Activated T-helper 17 cell treated with anti-CD3 and anti-CD28 coated beads, Interleukin-2, amount 50 U/mL, for 72 hours (primary cell): Measurements from ENCODE around the gene PCDHA2. TPM values are rescaled to one million over a fixed set of nuclear protein-coding genes. Genes with fewer than 3 reads are reported as not detected.
"Not testable (repeated sequence)": the region's sequence is repeated elsewhere in the genome, so short reads cannot be mapped to it uniquely, and the experiment has no call there.

Experiments used
- ATAC-seq: fragments of 150-1000 bp; cut with Tn5 transposase; replicated peaks from 2 replicates; pipeline ENCODE4 v1.10.0; 2021; ENCODE audit warnings: mild to moderate bottlenecking, moderate library complexity
- H3K27ac Mint-ChIP-seq: one replicate; pipeline ENCODE4 v1.8.0; 2022; ENCODE audit warnings: mixed read lengths
- H3K27me3 Mint-ChIP-seq: one replicate; pipeline ENCODE4 v1.8.0; 2022; ENCODE audit warnings: mixed read lengths
- H3K36me3 Mint-ChIP-seq: one replicate; pipeline ENCODE4 v1.8.0; 2022; ENCODE audit warnings: low read depth, mild to moderate bottlenecking, mixed read lengths
- H3K4me1 Mint-ChIP-seq: one replicate; pipeline ENCODE4 v1.8.0; 2022; ENCODE audit warnings: mixed read lengths
- H3K4me3 Mint-ChIP-seq: one replicate; pipeline ENCODE4 v1.8.0; 2022; ENCODE audit warnings: mild to moderate bottlenecking, mixed read lengths
- H3K9me3 Mint-ChIP-seq: one replicate; pipeline ENCODE4 v1.8.0; 2022; ENCODE audit warnings: mixed read lengths
- total RNA-seq, 2 donors: library from RNA; stranded (reverse); gene quantifications; one replicate each; pipeline ENCODE4 v1.2.3, GENCODE V29; 2022

PCDHA2 gene
- total RNA-seq, 2 donors from 2014 or later: not detected

- Mint-ChIP-seq H3K9me3 (peaks cover 10% of the 10 kb centered on the region), H3K4me1 (no peaks in the 10 kb centered on the region), H3K27me3 (peaks cover 17% of the 10 kb centered on the region), H3K4me3 (no peak overlapping the region), H3K36me3 (no peaks in the 10 kb centered on the region), H3K27ac (no peak overlapping the region)
- no peak for ATAC-seq
Measured at GRCh38 chr5:140801494-140801841, 6.8 kb downstream of the PCDHA2 start.

GRCh38 chr5:140802381-140802780, 7.7 kb downstream of the PCDHA2 start:
- H3K36me3 Mint-ChIP-seq, H3K4me3 Mint-ChIP-seq, H3K27ac Mint-ChIP-seq, H3K4me1 Mint-ChIP-seq, ATAC-seq: not testable (repeated sequence)
- H3K9me3 Mint-ChIP-seq: peaks cover 10% of the 10 kb centered on the region
- peaks cover 21% of the 10 kb centered on the region for H3K27me3 Mint-ChIP-seq

GRCh38 chr5:140802781-140803271, 8.2 kb downstream of the PCDHA2 start:
- Mint-ChIP-seq H3K9me3 (peaks cover 10% of the 10 kb centered on the region), H3K27ac (no peak overlapping the region), H3K4me1 (no peaks in the 10 kb centered on the region), H3K36me3 (no peaks in the 10 kb centered on the region), H3K27me3 (peaks cover 21% of the 10 kb centered on the region), H3K4me3 (no peak overlapping the region)
- no peak for ATAC-seq

DNA sequence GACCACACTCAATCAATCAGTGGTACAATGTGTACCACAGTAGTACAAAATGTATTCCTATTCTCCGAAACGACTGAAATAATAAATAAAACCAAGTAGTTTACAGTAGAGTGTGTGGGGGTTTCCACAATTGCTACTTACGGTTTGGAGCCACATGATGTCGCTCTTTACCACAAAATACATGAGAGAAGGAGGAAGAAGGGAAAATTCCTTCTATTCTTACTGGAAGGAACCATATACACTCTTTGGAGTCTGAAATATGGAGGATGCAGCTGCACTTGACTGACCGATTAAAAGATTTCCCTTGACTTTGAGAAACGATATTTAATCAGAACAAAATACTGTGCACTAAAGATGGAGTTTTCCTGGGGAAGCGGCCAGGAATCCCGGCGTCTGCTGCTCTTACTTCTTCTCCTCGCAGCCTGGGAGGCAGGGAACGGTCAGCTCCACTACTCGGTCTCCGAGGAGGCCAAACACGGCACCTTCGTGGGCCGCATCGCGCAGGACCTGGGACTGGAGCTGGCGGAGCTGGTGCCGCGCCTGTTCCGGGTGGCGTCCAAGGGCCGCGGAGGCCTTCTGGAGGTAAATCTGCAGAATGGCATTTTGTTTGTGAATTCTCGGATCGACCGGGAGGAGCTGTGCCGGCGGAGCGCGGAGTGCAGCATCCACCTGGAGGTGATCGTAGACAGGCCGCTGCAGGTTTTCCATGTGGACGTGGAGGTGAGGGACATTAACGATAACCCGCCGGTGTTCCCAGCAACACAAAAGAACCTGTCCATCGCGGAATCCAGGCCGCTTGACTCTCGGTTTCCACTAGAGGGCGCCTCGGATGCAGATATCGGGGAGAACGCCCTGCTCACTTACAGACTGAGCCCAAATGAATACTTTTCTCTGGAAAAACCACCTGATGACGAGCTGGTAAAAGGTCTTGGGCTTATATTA, 12.5 kb downstream of the PCDHA2 start, which contains the start of gene PCDHA4:
TSS of gene PCDHA4 (plus strand) at position 235 of the 942 bp plus-strand sequence.
- Mint-ChIP-seq H3K4me1 (no peaks in the 10 kb centered on the region), H3K36me3 (no peaks in the 10 kb centered on the region), H3K27ac (no peak within 1 kb of the TSS)

GRCh38 chr5:140808241-140808888, 13.7 kb downstream of the PCDHA2 start:
- H3K27ac Mint-ChIP-seq, H3K36me3 Mint-ChIP-seq: not testable (repeated sequence)
- peaks cover 11% of the 10 kb centered on the region for H3K9me3 Mint-ChIP-seq

More for the DNA sequence above, 12.5 kb downstream of the PCDHA2 start, which contains the start of gene PCDHA4:
- Mint-ChIP-seq H3K27me3 (peaks cover 16% of the 10 kb centered on the region), H3K9me3 (peaks cover 7% of the 10 kb centered on the region), H3K4me3 (no peak within 1 kb of the TSS)
- no peak for ATAC-seq

GRCh38 chr5:140808889-140809291, 14.2 kb downstream of the PCDHA2 start:
- Mint-ChIP-seq H3K4me3 (no peak overlapping the region), H3K9me3 (peaks cover 11% of the 10 kb centered on the region), H3K36me3 (no peaks in the 10 kb centered on the region), H3K27ac (no peak overlapping the region), H3K27me3 (peaks cover 19% of the 10 kb centered on the region), H3K4me1 (no peaks in the 10 kb centered on the region)
- no peak for ATAC-seq

More at GRCh38 chr5:140808241-140808888, 13.7 kb downstream of the PCDHA2 start:
- H3K4me3 Mint-ChIP-seq, ATAC-seq, H3K4me1 Mint-ChIP-seq: not testable (repeated sequence)
- peaks cover 19% of the 10 kb centered on the region for H3K27me3 Mint-ChIP-seq

DNA sequence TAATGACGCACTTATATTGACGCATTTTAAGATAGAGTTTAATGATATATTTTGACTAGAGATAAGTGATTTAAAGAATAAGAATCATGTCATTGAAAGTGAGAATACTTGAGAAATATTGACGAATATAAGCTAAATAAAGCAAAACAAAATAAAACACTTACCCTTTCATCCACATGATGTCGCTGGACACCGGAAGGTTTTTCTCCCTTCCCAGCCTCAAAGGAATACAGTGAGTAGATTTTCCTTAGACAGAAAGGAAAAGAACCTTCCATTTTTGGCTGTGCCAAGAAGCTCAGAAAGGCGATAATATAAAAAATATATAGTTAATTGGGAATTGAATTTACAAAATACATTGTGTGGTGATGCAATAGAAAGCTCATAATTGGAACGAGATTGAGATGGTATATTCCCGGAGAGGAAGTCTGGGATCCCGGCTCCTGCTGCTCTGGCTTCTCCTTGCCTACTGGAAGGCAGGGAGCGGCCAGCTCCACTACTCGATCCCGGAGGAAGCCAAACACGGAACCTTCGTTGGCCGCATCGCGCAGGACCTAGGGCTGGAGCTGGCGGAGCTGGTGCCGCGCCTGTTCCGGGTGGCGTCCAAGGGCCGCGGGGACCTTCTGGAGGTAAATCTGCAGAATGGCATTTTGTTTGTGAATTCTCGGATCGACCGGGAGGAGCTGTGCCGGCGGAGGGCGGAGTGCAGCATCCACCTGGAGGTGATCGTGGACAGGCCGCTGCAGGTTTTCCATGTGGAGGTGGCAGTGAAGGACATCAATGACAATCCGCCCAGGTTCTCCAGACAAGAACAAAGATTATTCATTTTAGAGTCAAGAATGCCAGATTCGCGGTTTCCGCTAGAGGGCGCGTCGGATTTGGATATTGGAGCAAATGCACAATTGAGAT, 27.0 kb downstream of the PCDHA2 start, which contains the start of gene PCDHA5:
TSS of gene PCDHA5 (plus strand) at position 239 of the 906 bp plus-strand sequence.
- H3K9me3 Mint-ChIP-seq: peaks cover 8% of the 10 kb centered on the region
- H3K4me1 Mint-ChIP-seq: no peaks in the 10 kb centered on the region
- H3K27ac Mint-ChIP-seq: no peak within 1 kb of the TSS
- no peak within 1 kb of the TSS for H3K4me3 Mint-ChIP-seq
- H3K36me3 Mint-ChIP-seq: no peaks in the 10 kb centered on the region
- peaks cover 8% of the 10 kb centered on the region for H3K27me3 Mint-ChIP-seq
- no peak for ATAC-seq

DNA sequence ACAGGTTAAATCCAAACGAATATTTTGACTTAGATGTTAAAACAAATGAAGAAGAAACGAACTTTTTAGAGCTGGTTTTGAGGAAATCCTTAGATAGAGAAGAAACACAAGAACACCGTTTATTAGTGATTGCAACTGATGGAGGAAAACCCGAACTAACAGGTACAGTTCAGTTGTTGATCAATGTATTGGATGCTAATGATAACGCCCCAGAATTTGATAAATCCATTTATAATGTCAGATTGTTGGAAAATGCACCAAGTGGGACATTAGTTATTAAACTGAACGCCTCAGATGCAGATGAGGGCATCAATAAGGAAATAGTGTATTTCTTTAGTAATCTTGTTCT, 27.6 kb downstream of the PCDHA2 start:
- ATAC-seq: no peak
- Mint-ChIP-seq H3K36me3 (no peaks in the 10 kb centered on the region), H3K4me3 (no peak overlapping the region)

GRCh38 chr5:140822969-140823368, 28.3 kb downstream of the PCDHA2 start:
- ATAC-seq, H3K27ac Mint-ChIP-seq, H3K4me3 Mint-ChIP-seq, H3K4me1 Mint-ChIP-seq, H3K36me3 Mint-ChIP-seq: not testable (repeated sequence)
- H3K27me3 Mint-ChIP-seq: peaks cover 19% of the 10 kb centered on the region
- peaks cover 12% of the 10 kb centered on the region for H3K9me3 Mint-ChIP-seq

More for the DNA sequence above, 27.6 kb downstream of the PCDHA2 start:
- Mint-ChIP-seq H3K27me3 (peaks cover 14% of the 10 kb centered on the region), H3K9me3 (peaks cover 12% of the 10 kb centered on the region), H3K27ac (no peak overlapping the region), H3K4me1 (no peaks in the 10 kb centered on the region)

DNA sequence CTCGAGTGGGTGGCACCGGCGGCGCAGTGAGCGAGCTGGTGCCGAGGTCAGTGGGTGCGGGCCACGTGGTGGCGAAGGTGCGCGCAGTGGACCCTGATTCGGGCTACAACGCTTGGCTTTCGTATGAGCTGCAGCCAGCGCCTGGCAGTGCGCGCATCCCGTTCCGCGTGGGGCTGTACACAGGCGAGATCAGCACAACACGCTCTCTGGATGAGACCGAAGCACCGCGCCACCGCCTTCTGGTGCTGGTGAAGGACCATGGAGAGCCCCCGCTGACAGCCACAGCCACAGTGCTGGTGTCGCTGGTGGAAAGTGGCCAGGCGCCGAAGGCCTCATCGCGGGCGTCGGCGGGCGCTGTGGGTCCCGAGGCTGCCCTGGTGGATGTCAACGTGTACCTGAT, 28.8 kb downstream of the PCDHA2 start:
- Mint-ChIP-seq H3K4me3 (no peak overlapping the region), H3K4me1 (no peaks in the 10 kb centered on the region), H3K36me3 (no peaks in the 10 kb centered on the region), H3K27ac (no peak overlapping the region), H3K27me3 (peaks cover 21% of the 10 kb centered on the region), H3K9me3 (peaks cover 13% of the 10 kb centered on the region)
- ATAC-seq: no peak

- H3K4me1 Mint-ChIP-seq: no peaks in the 10 kb centered on the region
- peaks cover 12% of the 10 kb centered on the region for H3K9me3 Mint-ChIP-seq
- no peaks in the 10 kb centered on the region for H3K36me3 Mint-ChIP-seq
- H3K4me3 Mint-ChIP-seq: no peak within 1 kb of the TSS
- ATAC-seq: no peak
- H3K27ac Mint-ChIP-seq: no peak within 1 kb of the TSS
- H3K27me3 Mint-ChIP-seq: peaks cover 24% of the 10 kb centered on the region
Measured at GRCh38 chr5:140827704-140828361, 33.2 kb downstream of the PCDHA2 start, which contains the start of gene PCDHA6. PCDHA6 (plus strand) TSS chr5:140827960; CDS start chr5:140828092, 132 bp downstream.

DNA sequence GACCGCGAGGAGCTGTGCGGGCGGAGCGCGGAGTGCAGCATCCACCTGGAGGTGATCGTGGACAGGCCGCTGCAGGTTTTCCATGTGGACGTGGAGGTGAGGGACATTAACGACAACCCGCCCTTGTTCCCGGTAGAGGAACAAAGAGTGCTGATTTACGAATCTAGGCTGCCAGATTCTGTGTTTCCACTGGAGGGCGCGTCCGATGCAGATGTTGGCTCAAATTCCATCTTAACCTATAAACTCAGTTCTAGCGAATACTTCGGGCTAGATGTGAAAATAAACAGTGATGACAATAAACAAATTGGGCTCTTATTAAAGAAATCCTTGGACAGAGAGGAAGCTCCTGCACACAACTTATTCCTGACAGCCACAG, 33.7 kb downstream of the PCDHA2 start:
- Mint-ChIP-seq H3K27ac (no peak overlapping the region), H3K9me3 (peaks cover 12% of the 10 kb centered on the region), H3K4me3 (no peak overlapping the region), H3K27me3 (peaks cover 27% of the 10 kb centered on the region), H3K4me1 (no peaks in the 10 kb centered on the region), H3K36me3 (no peaks in the 10 kb centered on the region)
- no peak for ATAC-seq
